KOPT-K1 (cell line): ENCODE measurements around the gene MGMT.

Experiments
- H3K27ac ChIP-seq: fragments of 200-600 bp; sonication (generic); 2 replicates; pipeline ENCODE4 v1.5.1; 2016; ENCODE audit warnings: antibody characterized with exemption, mild to moderate bottlenecking, low read depth, low read length; ENCODE audit not compliant: poor library complexity, severe bottlenecking
- H3K36me3 ChIP-seq: fragments of 200-600 bp; sonication (generic); 2 replicates; pipeline ENCODE4 v1.5.1; 2017; ENCODE audit warnings: antibody characterized with exemption, mild to moderate bottlenecking, low read length, moderate library complexity; ENCODE audit not compliant: insufficient read depth
- H3K9me3 ChIP-seq: fragments of 200-600 bp; sonication (generic); 2 replicates; pipeline ENCODE4 v1.5.1; 2017; ENCODE audit warnings: antibody characterized with exemption, low read length, mild to moderate bottlenecking; ENCODE audit not compliant: insufficient read depth, poor library complexity, severe bottlenecking

The MGMT gene

GRCh38 chr10:129629911-129630310 is 162.9 kb downstream of the MGMT start:
- Histone ChIP-seq H3K27ac (no peak overlapping the region), H3K9me3 (peaks cover 15% of the 10 kb centered on the region), H3K36me3 (no peaks in the 10 kb centered on the region)

GRCh38 chr10:129631006-129631405 is 164.0 kb downstream of the MGMT start:
- Histone ChIP-seq H3K9me3 (peaks cover 23% of the 10 kb centered on the region), H3K27ac (no peak overlapping the region), H3K36me3 (0 out of 2 replicates have a peak, but pooled peaks cover under 1% of the 10 kb centered on the region)

GRCh38 chr10:129631870-129632623 is 165.0 kb downstream of the MGMT start:
- Histone ChIP-seq H3K9me3 (peaks cover 23% of the 10 kb centered on the region), H3K36me3 (0 out of 2 replicates have a peak, but pooled peaks cover 3% of the 10 kb centered on the region), H3K27ac (no peak overlapping the region)

- 0 out of 2 replicates have a peak, but pooled peaks cover 3% of the 10 kb centered on the region for H3K36me3 ChIP-seq
- peaks cover 23% of the 10 kb centered on the region for H3K9me3 ChIP-seq
- no peak overlapping the region for H3K27ac ChIP-seq
These were observed 170.0 kb downstream of the MGMT start for GRCh38 chr10:129637010-129637409.

- Histone ChIP-seq H3K9me3 (peaks cover 23% of the 10 kb centered on the region), H3K36me3 (0 out of 2 replicates have a peak, but pooled peaks cover 3% of the 10 kb centered on the region), H3K27ac (no peak overlapping the region)
These were observed 170.8 kb downstream of the MGMT start for GRCh38 chr10:129637846-129638245.

GRCh38 chr10:129641351-129641750 is 174.3 kb downstream of the MGMT start:
- Histone ChIP-seq H3K9me3 (no peaks in the 10 kb centered on the region), H3K27ac (no peak overlapping the region), H3K36me3 (no peaks in the 10 kb centered on the region)

GRCh38 chr10:129641982-129642381 is 174.9 kb downstream of the MGMT start:
- Histone ChIP-seq H3K27ac (no peak overlapping the region), H3K9me3 (no peaks in the 10 kb centered on the region), H3K36me3 (no peaks in the 10 kb centered on the region)

- Histone ChIP-seq H3K27ac (no peak overlapping the region), H3K36me3 (no peaks in the 10 kb centered on the region), H3K9me3 (no peaks in the 10 kb centered on the region)
These were observed 175.4 kb downstream of the MGMT start for GRCh38 chr10:129642427-129642826.

- no peak overlapping the region for H3K27ac ChIP-seq
- no peaks in the 10 kb centered on the region for H3K9me3 ChIP-seq
- no peaks in the 10 kb centered on the region for H3K36me3 ChIP-seq
These were observed 176.2 kb downstream of the MGMT start for GRCh38 chr10:129643266-129643665.

- Histone ChIP-seq H3K27ac (no peak overlapping the region), H3K36me3 (no peaks in the 10 kb centered on the region), H3K9me3 (no peaks in the 10 kb centered on the region)
These were observed 178.4 kb downstream of the MGMT start for GRCh38 chr10:129645487-129645886.

GRCh38 chr10:129646973-129647372 is 179.9 kb downstream of the MGMT start:
- H3K27ac ChIP-seq: no peak overlapping the region
- H3K9me3 ChIP-seq: no peaks in the 10 kb centered on the region
- no peaks in the 10 kb centered on the region for H3K36me3 ChIP-seq

- no peak overlapping the region for H3K27ac ChIP-seq
- no peaks in the 10 kb centered on the region for H3K9me3 ChIP-seq
- no peaks in the 10 kb centered on the region for H3K36me3 ChIP-seq
These were observed 180.5 kb downstream of the MGMT start for GRCh38 chr10:129647590-129647989.

GRCh38 chr10:129648856-129649255 is 181.8 kb downstream of the MGMT start:
- Histone ChIP-seq H3K9me3 (no peaks in the 10 kb centered on the region), H3K27ac (no peak overlapping the region), H3K36me3 (no peaks in the 10 kb centered on the region)

- Histone ChIP-seq H3K36me3 (no peaks in the 10 kb centered on the region), H3K9me3 (no peaks in the 10 kb centered on the region), H3K27ac (no peak overlapping the region)
These were observed 185.0 kb downstream of the MGMT start for GRCh38 chr10:129652021-129652420.

- Histone ChIP-seq H3K27ac (no peak overlapping the region), H3K9me3 (no peaks in the 10 kb centered on the region), H3K36me3 (no peaks in the 10 kb centered on the region)
These were observed 185.6 kb downstream of the MGMT start for GRCh38 chr10:129652521-129653201.

- H3K27ac ChIP-seq: no peak overlapping the region
- no peaks in the 10 kb centered on the region for H3K36me3 ChIP-seq
- no peaks in the 10 kb centered on the region for H3K9me3 ChIP-seq
These were observed 186.4 kb downstream of the MGMT start for GRCh38 chr10:129653428-129653827.
